GM13977 (cell line): ENCODE results near the gene DNAL4.

ENCODE experiments used
- DNase-seq: peaks from one replicate; pipeline ENCODE4 v3.0.0; 2012; ENCODE audit warnings: low spot score
- CTCF ChIP-seq: IDR thresholded peaks from 2 replicates; pipeline ENCODE4 v1.5.1; 2012; ENCODE audit warnings: mild to moderate bottlenecking, control low read depth; ENCODE audit not compliant: insufficient read depth; ENCODE audit errors: extremely low read depth, missing control alignments
- in situ Hi-C: fragments of 300-500 bp; cut with MboI; formaldehyde crosslinking; loops from one replicate; pipeline ENCODE4 v1.12.0; 2022; ENCODE audit warnings: low sequenced_read_pairs, low pct_unique_long_range_greater_than_20kb, mixed read lengths, inconsistent platforms; ENCODE audit not compliant: unreplicated experiment

Gene DNAL4

DNA sequence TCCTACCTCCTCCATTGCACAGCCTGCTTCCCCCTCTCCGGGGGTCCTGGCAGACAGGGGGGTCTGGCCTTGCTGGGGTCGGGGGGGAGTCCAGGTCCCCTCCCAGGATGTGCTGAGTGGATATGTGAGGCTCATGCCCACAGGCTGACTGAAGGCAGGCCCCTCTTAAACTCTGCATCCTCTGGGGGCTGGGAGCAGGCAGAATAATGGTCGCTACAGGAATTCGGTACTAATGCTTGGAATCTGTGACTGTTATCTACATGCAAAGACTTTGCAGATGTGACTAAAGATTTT lies 36.5 kb downstream of the DNAL4 start:
- DNase-seq, result no peak
- TF ChIP-seq CTCF, result no peak
- in situ Hi-C loops, result no loop called here

DNA sequence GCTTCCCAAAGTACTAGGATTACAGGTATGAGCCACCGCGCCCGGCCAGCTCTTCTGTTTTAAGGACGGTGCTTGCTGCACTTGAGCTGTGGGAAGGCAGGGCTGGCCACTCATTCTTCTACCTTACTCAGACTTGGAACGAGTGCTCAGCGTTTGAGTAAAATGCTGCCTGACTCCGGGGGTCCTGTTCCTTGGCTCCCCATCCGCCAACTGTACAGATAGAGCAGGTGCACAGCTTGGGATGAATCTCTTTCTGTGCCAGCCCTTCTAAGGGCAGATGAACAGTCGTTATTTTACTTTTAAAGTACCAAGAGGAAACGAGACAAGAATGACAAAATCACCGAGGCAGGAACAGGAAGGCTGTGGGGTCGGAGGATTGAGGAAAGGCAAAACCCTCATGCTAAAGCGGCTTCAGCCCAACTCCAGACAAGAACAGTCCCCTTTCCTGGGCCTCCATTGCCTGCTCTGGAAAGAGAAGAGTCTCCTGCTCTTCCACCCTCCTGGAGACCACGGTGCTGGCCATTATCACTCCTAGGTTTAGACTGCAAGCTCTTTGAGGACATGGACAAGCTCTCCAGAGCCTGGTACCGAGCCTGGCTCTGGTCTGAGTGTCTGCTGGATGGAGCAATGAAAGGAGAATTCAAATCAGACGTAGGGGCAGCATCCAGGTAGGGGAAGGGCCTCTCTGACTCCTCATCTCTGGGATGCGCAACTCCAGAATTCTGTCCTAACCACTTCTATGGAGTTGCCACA lies 37.1 kb downstream of the DNAL4 start:
- TF ChIP-seq CTCF, result no peak
- DNase-seq, result no peak
- in situ Hi-C loops, result no loop called here

DNA sequence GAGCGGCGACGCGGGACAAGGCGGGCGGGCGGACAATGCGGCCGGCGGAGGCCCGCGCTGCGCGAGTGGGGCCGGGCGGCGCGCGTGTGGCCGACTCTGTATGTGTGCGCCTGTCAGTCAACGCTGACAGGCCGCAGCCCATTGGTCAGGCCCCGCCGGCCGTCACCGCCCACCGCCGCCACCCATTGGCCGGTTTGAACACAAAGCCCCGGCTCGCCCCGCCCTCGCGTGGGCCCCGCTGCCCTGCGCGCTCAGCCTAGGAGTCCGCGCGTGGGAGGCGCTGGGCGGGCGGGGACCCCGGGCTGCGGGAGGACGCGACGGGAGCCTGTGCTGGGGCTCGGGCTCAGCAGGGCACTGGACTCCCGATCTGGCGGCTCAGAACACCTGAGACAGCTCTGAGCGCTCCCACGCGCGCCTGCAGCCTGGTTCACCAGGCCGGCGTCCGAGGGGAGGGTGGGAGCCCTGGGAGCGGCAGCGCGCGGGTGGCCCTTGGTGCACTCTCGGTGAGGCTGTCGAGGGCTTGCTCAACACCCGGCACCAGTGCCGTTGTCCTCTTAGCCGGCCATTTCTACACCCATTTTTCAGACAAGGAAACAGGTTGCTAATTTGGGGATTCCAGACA lies 37.9 kb downstream of the DNAL4 start, which contains the start of gene SUN2:
TSS of gene SUN2 (minus strand) at position 88 of the 622 bp plus-strand sequence. CDS start 3,370 bp downstream, outside the sequence.
- peak; percentile 99 for DNase-seq
- TF ChIP-seq CTCF, result no peak
- in situ Hi-C loops, result no loop called here

GRCh38 chr22:38755155-38755910 lies 38.6 kb downstream of the DNAL4 start:
- in situ Hi-C loops, result no loop called here
- TF ChIP-seq CTCF, result no peak
- DNase-seq, result peak; percentile 81

GRCh38 chr22:38754751-38755154 lies 39.2 kb downstream of the DNAL4 start:
- peak; percentile 65 for DNase-seq
- in situ Hi-C loops, result no loop called here
- no peak for TF ChIP-seq CTCF

- DNase-seq, result no peak
- in situ Hi-C loops, result no loop called here
- no peak for TF ChIP-seq CTCF
Observed at GRCh38 chr22:38753948-38754750, 39.8 kb downstream of the DNAL4 start.
